ENCODE measurements around the gene PLAAT3.

The PLAAT3 gene

GRCh38 chr11:63614136-63614671 is at the start of gene PLAAT3:
Gene PLAAT3 (minus strand): TSS chr11:63614433. CDS start chr11:63614014, 419 bp downstream.
- no peak within 1 kb of the TSS for H3K27ac ChIP-seq
- no peak for TF ChIP-seq CTCF (IDR thresholded peaks at IDR 0.05)
- no peaks in the 10 kb centered on the region for H3K9me3 ChIP-seq
- H3K4me1 ChIP-seq (ENCODE audit: control insufficient read depth in 1 of 2, insufficient read depth in 1 of 2, low read depth in 1 of 2, low read length in 1 of 2) = peaks cover 11 to 15% of the 10 kb centered on the region in 2 experiments
- H3K4me3 ChIP-seq (ENCODE audit: low read depth in 1 of 2, low read length in 1 of 2) = peak within 1 kb of the TSS; percentile 17 to 41
- peaks cover 66% of the 10 kb centered on the region for H3K27me3 ChIP-seq
- no peaks in the 10 kb centered on the region for H3K36me3 ChIP-seq

- TF ChIP-seq CTCF (IDR thresholded peaks at IDR 0.05) = no peak
- Histone ChIP-seq H3K9me3 (no peaks in the 10 kb centered on the region), H3K36me3 (no peaks in the 10 kb centered on the region), H3K4me3 (ENCODE audit: low read depth in 1 of 2, low read length in 1 of 2) (no peak overlapping the region), H3K27me3 (no peaks in the 10 kb centered on the region), H3K27ac (no peak overlapping the region), H3K4me1 (ENCODE audit: control insufficient read depth in 1 of 2, insufficient read depth in 1 of 2, low read depth in 1 of 2, low read length in 1 of 2) (no peaks in the 10 kb centered on the region)
Measured at GRCh38 chr11:63663809-63664208, 49.6 kb upstream of the PLAAT3 start.

- no peaks in the 10 kb centered on the region for H3K4me1 ChIP-seq (ENCODE audit: control insufficient read depth in 1 of 2, insufficient read depth in 1 of 2, low read depth in 1 of 2, low read length in 1 of 2)
- no peaks in the 10 kb centered on the region for H3K9me3 ChIP-seq
- no peak for TF ChIP-seq CTCF (IDR thresholded peaks at IDR 0.05)
- H3K36me3 ChIP-seq = no peaks in the 10 kb centered on the region
- no peak overlapping the region for H3K27ac ChIP-seq
- H3K4me3 ChIP-seq (ENCODE audit: low read depth in 1 of 2, low read length in 1 of 2) = no peak overlapping the region
- no peaks in the 10 kb centered on the region for H3K27me3 ChIP-seq
Measured at GRCh38 chr11:63660972-63661371, 46.7 kb upstream of the PLAAT3 start.

- Histone ChIP-seq H3K27ac (no peak overlapping the region), H3K27me3 (no peaks in the 10 kb centered on the region), H3K4me3 (ENCODE audit: low read depth in 1 of 2, low read length in 1 of 2) (no peak overlapping the region), H3K4me1 (ENCODE audit: control insufficient read depth in 1 of 2, insufficient read depth in 1 of 2, low read depth in 1 of 2, low read length in 1 of 2) (no peaks in the 10 kb centered on the region), H3K36me3 (peaks cover 11% of the 10 kb centered on the region), H3K9me3 (no peaks in the 10 kb centered on the region)
- TF ChIP-seq CTCF (IDR thresholded peaks at IDR 0.05) = no peak
Measured at GRCh38 chr11:63652671-63653070, 38.4 kb upstream of the PLAAT3 start.

- H3K4me1 ChIP-seq (ENCODE audit: control insufficient read depth in 1 of 2, insufficient read depth in 1 of 2, low read depth in 1 of 2, low read length in 1 of 2) = no peaks in the 10 kb centered on the region
- TF ChIP-seq CTCF (IDR thresholded peaks at IDR 0.05) = no peak
- peaks cover 28% of the 10 kb centered on the region for H3K36me3 ChIP-seq
- H3K27ac ChIP-seq = no peak overlapping the region
- H3K4me3 ChIP-seq (ENCODE audit: low read depth in 1 of 2, low read length in 1 of 2) = no peak overlapping the region
- H3K27me3 ChIP-seq = no peaks in the 10 kb centered on the region
- H3K9me3 ChIP-seq = no peaks in the 10 kb centered on the region
Measured at GRCh38 chr11:63643205-63643604, 29.0 kb upstream of the PLAAT3 start.

GRCh38 chr11:63641727-63642126 is 27.5 kb upstream of the PLAAT3 start:
- no peaks in the 10 kb centered on the region for H3K27me3 ChIP-seq
- no peak overlapping the region for H3K4me3 ChIP-seq (ENCODE audit: low read depth in 1 of 2, low read length in 1 of 2)
- H3K27ac ChIP-seq = no peak overlapping the region
- TF ChIP-seq CTCF (IDR thresholded peaks at IDR 0.05) = no peak
- H3K4me1 ChIP-seq (ENCODE audit: control insufficient read depth in 1 of 2, insufficient read depth in 1 of 2, low read depth in 1 of 2, low read length in 1 of 2) = no peaks in the 10 kb centered on the region
- peaks cover 29% of the 10 kb centered on the region for H3K36me3 ChIP-seq
- no peaks in the 10 kb centered on the region for H3K9me3 ChIP-seq

Measured in neutrophil (primary cell).